GM19238 (cell line): ENCODE measurements around the gene GRID1.

Experiments used
- DNase-seq: peaks from one replicate; pipeline ENCODE4 v3.0.0; 2011; ENCODE audit warnings: low spot score; ENCODE audit not compliant: insufficient read length

Gene GRID1

DNA sequence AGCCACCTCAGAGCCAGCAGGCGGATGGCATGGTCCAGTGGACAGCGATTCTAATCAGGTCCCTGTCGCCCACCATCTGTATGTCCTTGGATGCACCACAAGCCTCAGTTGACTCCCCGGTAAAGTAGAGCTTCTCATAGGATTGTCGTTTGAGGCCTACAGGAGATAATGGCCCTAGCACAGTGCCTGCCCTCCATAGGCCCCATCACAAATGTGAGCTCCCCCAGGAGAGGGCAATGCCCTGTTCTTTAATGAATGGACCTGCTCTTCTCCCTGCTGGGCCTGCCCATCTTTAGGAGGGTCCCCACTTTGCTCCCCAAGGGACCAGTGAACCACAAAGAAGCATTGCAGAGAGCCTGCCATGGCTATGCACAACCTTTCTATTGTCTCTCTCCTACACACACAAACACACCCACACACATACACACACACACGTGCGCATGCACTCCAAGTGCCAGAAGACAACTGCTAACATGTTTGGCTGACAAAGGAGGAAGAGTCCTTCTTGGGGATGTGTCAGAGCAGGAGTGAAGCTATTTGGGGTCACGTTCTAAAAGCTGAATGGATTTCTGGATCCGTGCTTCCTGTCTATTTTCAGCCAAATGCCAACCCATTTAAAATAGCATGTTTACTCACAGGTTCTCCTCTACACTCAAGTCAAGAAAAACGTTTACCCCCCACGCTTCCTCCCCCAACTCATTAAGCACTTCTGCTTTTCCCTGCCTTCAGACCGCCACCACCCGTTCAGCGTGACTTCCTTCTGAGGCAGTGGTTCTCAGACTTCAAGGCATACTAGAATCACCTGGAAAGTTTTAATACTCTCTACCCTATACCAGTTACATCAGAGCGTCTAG, 196.1 kb downstream of the GRID1 start:
- DNase-seq, result no peak

- DNase-seq, result no peak
Observed at GRCh38 chr10:86169506-86170254, 196.9 kb downstream of the GRID1 start.

GRCh38 chr10:86169066-86169465, 197.5 kb downstream of the GRID1 start:
- DNase-seq, result no peak

DNA sequence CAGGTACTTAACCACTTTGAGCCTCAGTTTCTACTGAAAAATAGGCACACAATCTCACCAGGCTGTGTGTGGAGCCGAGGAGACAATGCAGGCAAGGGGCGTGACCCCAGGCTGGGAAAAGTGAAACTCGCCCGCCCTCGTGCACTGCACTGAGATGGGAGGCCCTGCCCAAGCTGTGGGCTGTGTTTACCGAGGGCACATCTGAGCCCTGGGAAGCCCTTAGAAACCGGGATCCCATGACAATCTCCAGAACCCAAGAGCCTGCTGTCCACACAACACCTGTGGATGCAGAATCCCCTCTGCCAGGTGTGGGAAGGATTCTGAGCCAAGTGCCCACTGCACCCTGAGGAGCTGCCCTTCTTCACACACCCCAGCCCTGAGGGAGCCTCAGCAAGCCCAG, 198.3 kb downstream of the GRID1 start:
- DNase-seq, result no peak

GRCh38 chr10:86167762-86168128, 198.8 kb downstream of the GRID1 start:
- no peak for DNase-seq

DNA sequence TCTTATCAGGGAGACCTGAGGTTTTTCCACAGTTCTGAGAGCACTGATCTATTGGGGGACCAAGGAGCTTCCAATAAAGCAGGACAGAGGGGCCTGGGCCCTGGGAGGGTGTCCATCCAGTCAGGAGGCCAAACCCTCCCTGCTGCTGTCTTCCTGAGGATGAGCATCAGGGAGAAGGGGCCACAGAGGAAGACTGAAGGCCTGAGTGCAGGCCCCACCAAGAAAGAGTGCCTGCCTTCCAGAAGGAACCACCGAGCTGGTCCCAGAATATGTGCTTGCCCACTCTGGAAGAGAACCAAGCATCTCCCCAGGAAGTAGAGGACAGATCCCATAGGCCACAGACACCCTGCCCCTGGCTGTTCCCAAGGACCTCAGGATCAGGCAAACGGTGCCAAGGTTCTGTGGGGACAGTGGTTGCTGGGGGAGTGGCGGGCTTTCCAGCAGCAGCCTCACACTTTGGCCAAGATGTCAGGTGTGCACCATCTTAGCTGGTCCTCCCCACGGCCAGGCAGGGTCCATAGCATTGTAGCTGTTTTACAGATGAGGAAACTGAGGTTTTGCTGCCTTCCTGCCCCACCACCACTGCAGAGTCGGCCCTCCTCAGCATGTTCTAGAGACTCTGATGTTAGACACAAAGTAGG, 199.4 kb downstream of the GRID1 start:
- no peak for DNase-seq

DNA sequence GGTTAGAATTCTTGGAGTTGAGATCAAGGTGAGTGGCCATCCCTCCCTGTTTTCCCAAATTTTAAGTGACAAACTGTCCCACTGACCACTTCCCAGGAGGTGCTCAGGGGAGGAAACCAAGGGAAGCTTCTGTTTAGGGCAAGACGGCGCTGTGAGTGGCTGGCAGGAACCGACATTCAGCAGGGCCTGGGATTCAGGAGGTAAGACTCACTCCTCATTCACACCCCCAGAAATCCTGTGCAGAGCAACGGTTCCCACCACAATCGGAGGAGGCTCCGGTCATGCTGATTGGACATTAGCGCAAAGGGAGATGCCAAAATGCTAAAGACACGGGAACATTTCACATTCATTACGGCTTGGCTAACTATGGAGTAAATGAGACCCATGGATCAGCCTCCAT, 200.9 kb downstream of the GRID1 start:
- no peak for DNase-seq

GRCh38 chr10:86164960-86165630, 201.5 kb downstream of the GRID1 start:
- no peak for DNase-seq

DNA sequence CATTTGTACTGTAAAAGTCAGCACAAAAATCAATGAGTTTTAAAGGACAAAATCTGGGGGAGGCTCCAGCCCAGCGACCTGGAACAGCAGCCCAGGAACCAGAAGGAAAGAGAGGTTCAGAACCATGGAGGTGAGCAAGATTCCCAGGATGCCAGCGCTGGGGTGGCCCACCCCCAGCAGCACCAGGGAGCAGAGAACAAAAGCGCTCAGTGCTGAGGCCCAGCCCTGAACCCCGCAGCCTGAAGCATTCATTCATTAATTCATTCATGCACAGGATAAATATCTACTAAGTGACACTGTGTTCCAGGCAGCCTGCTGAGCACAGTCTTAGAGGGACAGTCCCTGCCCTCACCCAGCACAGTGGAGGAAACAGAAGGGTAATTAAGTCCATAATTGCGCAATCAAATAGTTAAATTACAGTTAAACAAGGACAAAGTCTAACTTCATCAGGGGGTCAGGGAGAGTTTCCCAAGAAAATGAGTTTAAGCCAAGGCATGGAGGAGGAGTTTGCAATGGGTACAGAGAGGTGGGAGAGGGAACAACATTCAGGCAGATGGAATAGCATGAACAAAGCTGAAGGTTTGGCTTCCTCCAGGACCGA, 202.3 kb downstream of the GRID1 start:
- DNase-seq, result no peak

GRCh38 chr10:86163522-86164173, 202.9 kb downstream of the GRID1 start:
- no peak for DNase-seq

- no peak for DNase-seq
Observed at GRCh38 chr10:86162696-86163400, 203.7 kb downstream of the GRID1 start.

DNA sequence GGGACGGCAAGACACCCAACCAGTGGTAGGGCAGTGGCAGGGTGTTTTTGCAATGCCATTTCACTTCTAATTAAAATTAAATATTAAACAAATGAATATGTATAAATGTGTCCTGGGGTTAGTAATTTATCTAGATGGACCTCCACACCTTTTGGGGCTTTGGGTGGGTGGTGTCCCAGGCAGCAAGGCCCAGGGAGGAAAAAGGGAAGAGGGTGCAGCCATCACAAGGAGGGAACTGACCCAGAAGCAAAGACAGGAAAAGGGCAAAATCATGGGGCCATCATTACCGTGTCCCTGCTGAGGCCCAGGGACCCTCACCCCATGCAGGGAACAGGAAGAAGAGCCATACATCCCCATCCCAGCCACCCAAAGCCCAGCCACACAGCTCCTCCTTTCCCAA, 204.6 kb downstream of the GRID1 start:
- no peak for DNase-seq

DNA sequence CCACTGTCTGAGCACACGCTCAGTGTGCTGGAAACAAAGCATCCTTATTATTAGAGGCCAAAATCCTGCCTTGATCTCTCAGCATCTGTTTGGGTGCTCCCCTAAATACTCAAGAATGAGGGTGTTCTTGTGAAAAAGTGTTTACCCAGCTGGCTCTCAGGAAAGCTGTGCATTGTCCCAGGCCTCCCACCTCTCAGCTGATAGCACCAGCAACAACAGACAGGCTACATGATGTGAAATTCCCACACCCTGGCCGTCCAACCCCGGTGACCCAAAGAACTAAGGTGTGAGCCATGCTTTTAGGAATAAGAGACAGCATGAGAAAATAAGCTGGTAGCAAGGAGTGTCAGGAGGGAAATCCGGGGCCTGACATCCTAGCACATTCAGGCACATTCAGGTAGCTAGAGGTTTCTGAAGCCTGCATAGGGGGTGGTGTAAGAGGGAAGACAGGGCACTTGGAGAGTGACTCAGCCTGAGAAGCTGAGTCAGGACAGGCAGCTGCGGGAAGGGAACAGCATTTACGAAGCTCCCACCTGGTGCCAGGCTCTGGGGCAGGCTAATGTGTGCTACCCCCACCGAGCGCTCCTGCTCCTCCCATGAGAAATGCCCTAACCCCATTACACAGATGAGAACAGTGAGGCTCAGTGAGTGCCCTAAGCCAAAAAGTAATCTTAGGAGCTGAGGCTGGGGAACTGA, 205.6 kb downstream of the GRID1 start:
- DNase-seq, result no peak

DNA sequence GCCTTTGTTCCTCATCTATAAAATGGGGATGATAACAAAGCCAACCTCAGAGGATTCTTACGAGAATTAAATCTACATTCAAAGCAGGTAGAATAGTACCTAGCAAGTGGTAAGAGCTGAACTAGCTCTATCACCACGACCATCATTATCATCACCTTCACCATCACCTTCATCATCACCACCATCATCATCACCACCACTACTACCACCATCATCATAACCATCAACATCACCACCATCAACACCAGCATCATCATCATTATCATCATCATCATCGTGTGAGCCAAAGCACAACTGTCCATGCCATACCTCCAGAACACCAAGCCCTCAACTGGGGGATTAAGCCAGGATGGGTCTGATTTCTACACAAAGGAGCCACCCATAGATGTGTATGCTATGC, 206.8 kb downstream of the GRID1 start:
- DNase-seq, result no peak

GRCh38 chr10:86155054-86155921, 211.3 kb downstream of the GRID1 start:
- no peak for DNase-seq

- no peak for DNase-seq
Observed at GRCh38 chr10:86153751-86154150, 212.8 kb downstream of the GRID1 start.

- DNase-seq, result no peak
Observed at GRCh38 chr10:86152911-86153310, 213.7 kb downstream of the GRID1 start.

DNA sequence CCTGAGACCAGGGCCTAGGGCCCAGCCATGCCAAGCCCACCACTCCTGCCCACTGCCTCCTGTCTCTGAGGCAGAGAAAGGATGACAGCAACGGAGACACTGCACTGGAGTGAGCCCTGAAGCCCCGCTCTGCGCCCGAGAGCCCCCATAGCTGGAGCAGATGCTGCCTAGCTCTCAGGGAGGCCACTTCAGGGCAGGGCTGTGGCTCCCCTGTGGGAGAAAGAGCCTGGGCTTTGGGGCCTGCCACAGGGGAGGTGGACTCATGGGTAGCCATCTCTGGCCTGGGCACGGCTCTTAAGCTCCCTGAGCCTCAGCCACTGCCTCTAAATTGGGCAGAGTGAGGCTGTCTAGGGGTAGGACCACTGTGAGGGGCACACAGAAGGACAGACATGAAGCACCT, 214.2 kb downstream of the GRID1 start:
- no peak for DNase-seq

DNA sequence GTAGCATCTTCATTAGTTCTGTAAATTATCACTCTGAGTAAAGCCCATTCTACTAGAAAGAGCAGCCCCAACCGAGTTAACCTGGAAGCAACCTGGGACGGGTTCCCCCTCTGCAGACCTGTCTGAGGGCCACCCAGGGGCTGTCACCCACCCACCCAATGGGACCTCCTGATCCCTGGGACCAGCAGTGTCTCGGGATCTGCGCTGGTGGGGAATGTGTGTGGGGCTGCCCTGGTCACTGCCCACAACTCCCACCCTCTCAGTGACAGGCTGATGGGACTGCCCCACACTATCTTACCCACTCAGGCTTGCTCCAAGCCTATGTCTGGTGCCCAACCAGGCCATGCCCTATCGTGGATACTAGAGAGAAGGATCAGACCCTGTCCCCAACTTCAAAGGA, 215.0 kb downstream of the GRID1 start:
- no peak for DNase-seq
